GM12878 (cell line): ENCODE results near the gene PPP6R2. TPM values are rescaled to one million over a fixed set of nuclear protein-coding genes. Genes with fewer than 3 reads are reported as not detected.

Experiments
- ATAC-seq: fragments of 200-7000 bp; cut with Tn5 transposase; 3 replicates; pipeline ENCODE4 v1.9.1; 2020; ENCODE audit warnings: mild to moderate bottlenecking, moderate library complexity
- BruUV-seq: library from RNA; stranded (reverse); fragments of 400-500 nt; replicated peaks from 2 replicates; lab custom pipeline; 2021; lab: Mats Ljungman, UMichigan
- CTCF ChIA-PET: fragments of 300-600 bp; sonication (Branson Sonifier 250); formaldehyde crosslinking; extraction: SDS; loops from one replicate; lab custom pipeline; 2021; ENCODE audit warnings: inconsistent platforms; lab: Yijun Ruan, JAX
- POLR2A ChIA-PET: fragments of 350-600 bp; formaldehyde crosslinking; extraction: SDS; loops from one replicate; lab custom pipeline; 2021; ENCODE audit warnings: inconsistent platforms; lab: Charles Lee
- RAD21 ChIA-PET: fragments of 300-600 bp; sonication (Branson Sonifier 250); formaldehyde crosslinking; loops from one replicate; lab custom pipeline; 2023; ENCODE audit warnings: antibody characterized with exemption; ENCODE audit not compliant: unreplicated experiment; lab: Charles Lee
- SMC1A ChIA-PET: fragments of 300-600 bp; sonication (Branson Sonifier 250); formaldehyde crosslinking; loops from one replicate; lab custom pipeline; 2023; ENCODE audit not compliant: unreplicated experiment, uncharacterized antibody; lab: Charles Lee
- DNase-seq: peaks from one replicate; pipeline ENCODE4 v3.0.0-alpha.2; 2011; ENCODE audit warnings: low read depth, low spot score
- FAIRE-seq: peaks from 3 replicates; lab custom pipeline; 2011; peaks lifted over from hg19 to GRCh38; lab: Jason Lieb, UNC
- H2AFZ ChIP-seq: 2 replicates; pipeline ENCODE4 v1.6.0; 2011; ENCODE audit warnings: low read depth, low read length, control low read depth; ENCODE audit not compliant: control insufficient read depth
- H3K27ac ChIP-seq: 2 replicates; pipeline ENCODE4 v1.5.1; 2011; ENCODE audit warnings: control low read depth; ENCODE audit not compliant: control insufficient read depth, insufficient read depth
- H3K27me3 ChIP-seq, 2 experiments: replicated peaks in 1 of 2; 2 replicates each; pipeline versions ENCODE4 v1.6.0 to v1.6.1; 2011; ENCODE audit warnings: low read length in 1 of 2; ENCODE audit not compliant: control insufficient read depth in 2 of 2, insufficient read depth in 2 of 2
- H3K36me3 ChIP-seq, 2 experiments: 2 replicates each; pipeline ENCODE4 v1.5.1; 2011; ENCODE audit warnings: low read length in 1 of 2; ENCODE audit not compliant: control insufficient read depth in 2 of 2, insufficient read depth in 2 of 2
- H3K4me1 ChIP-seq: 2 replicates; pipeline ENCODE4 v1.6.1; 2011; ENCODE audit warnings: mild to moderate bottlenecking, low read length, moderate library complexity, mixed read lengths; ENCODE audit not compliant: control insufficient read depth, insufficient read depth
- H3K4me2 ChIP-seq: 2 replicates; pipeline ENCODE4 v1.6.0; 2011; ENCODE audit warnings: control low read depth; ENCODE audit not compliant: control insufficient read depth, insufficient read depth
- H3K4me3 ChIP-seq: fragments of 200-600 bp; sonication (generic); 2 replicates; pipeline ENCODE4 v1.5.1; 2016
- H3K79me2 ChIP-seq: 2 replicates; pipeline ENCODE4 v1.6.0; 2011; ENCODE audit warnings: low read length; ENCODE audit not compliant: control insufficient read depth, insufficient read depth
- H3K9ac ChIP-seq: 2 replicates; pipeline ENCODE4 v1.8.0; 2011; ENCODE audit warnings: low read length, control low read depth, mixed read lengths; ENCODE audit not compliant: control insufficient read depth, insufficient read depth
- H3K9me3 ChIP-seq: replicated peaks from 3 replicates; pipeline ENCODE4 v1.5.1; 2011; ENCODE audit warnings: mild to moderate bottlenecking, low read length; ENCODE audit not compliant: control insufficient read depth, insufficient read depth
- H4K20me1 ChIP-seq: 2 replicates; pipeline ENCODE4 v1.6.0; 2011; ENCODE audit not compliant: control insufficient read depth, insufficient read depth
- MTA2 ChIP-seq: fragments of 450-650 bp; IDR thresholded peaks from 2 replicates; pipeline ENCODE4 v1.6.1; 2016; ENCODE audit warnings: low read depth, mild to moderate bottlenecking, moderate library complexity
- RELB ChIP-seq: fragments of 450-650 bp; IDR thresholded peaks from 2 replicates; pipeline ENCODE4 v1.6.1; 2017; ENCODE audit warnings: low read depth, mild to moderate bottlenecking, moderate library complexity
- TCF12 ChIP-seq: IDR thresholded peaks from 2 replicates; pipeline ENCODE4 v1.6.1; 2011; ENCODE audit warnings: low read depth, mild to moderate bottlenecking, low read length
- ZNF622 ChIP-seq: fragments of 450-650 bp; IDR thresholded peaks from 2 replicates; pipeline ENCODE4 v1.6.1; 2017; ENCODE audit warnings: mild to moderate bottlenecking, inconsistent platforms
- WGBS: methylation state at CpG from one replicate; pipeline ENCODE4 v1.1.6; 2016; ENCODE audit warnings: low lambda C conversion rate; ENCODE audit not compliant: insufficient replicate concordance, insufficient coverage; ENCODE audit errors: missing lambda C conversion rate; 5-methylcytosine and 5-hydroxymethylcytosine counted together
- in situ Hi-C: fragments of 300-500 bp; cut with MboI; formaldehyde crosslinking; loops from 9 replicates; pipeline ENCODE4 v1.14.3; 2018; ENCODE audit warnings: mixed read lengths
- intact Hi-C: fragments of 100-400 bp; cut with micrococcal nuclease; formaldehyde crosslinking; loops from one replicate; pipeline ENCODE4 v1.14.2; 2022; ENCODE audit not compliant: unreplicated experiment
- polyA plus RNA-seq, 11 experiments: library from polyadenylated mRNA; depleted of rRNA in 4 of 11; unstranded in 6 of 11; stranded (reverse) in 5 of 11; fragments of >200 nt; fragmentation: Nextera tagmentation in 4 of 11; fragmentation: Illumina TruSeq in 1 of 11; extraction: Ambion mirVana in 4 of 11; extraction: Trizol in 1 of 11; gene quantifications; 1 replicate in 1 of 11; 2 replicates in 10 of 11; pipeline versions ENCODE4 v1.2.1 to v1.2.3, GENCODE V29; 2011 to 2016; ENCODE audit warnings: inconsistent platforms in 2 of 11, missing spikeins in 2 of 11, low read depth in 1 of 11
- total RNA-seq, 4 experiments: library from RNA; depleted of rRNA in 3 of 4; stranded (reverse); fragments of >200 nt in 3 of 4; fragmentation: Illumina TruSeq in 1 of 4; extraction: Trizol in 1 of 4; gene quantifications; 2 replicates each; pipeline versions ENCODE4 v1.2.1 to v1.2.3, GENCODE V29; 2013 to 2021

Gene PPP6R2
- total and polyA plus RNA-seq, 10 of the 15 experiments (the other 5 are each of a cell fraction or from before 2014, with no cell fraction given): 0.29 to 52.6 (median 25.4) TPM

GRCh38 chr22:50470491-50470890 lies 127.4 kb downstream of the PPP6R2 start:
- in situ Hi-C loops (no loop called here), intact Hi-C loops (loop anchor here (10.0 kb wide), 1 partner anchor 226 kb away; the partner anchor contains the start of gene TUBGCP6)
- H3K27ac ChIP-seq: peak overlapping the region; percentile 92
- DNase-seq (no peak), ATAC-seq (peak; percentile 1), FAIRE-seq (no peak)
- H3K79me2 ChIP-seq: peaks cover 55% of the 10 kb centered on the region
- TF ChIP-seq MTA2 (no peak), ZNF622 (no peak), TCF12 (0 out of 2 replicates have a peak, but pooled peaks have one; percentile 28), RELB (no peak)
- H3K9ac ChIP-seq: peak overlapping the region; percentile 64; the same call in 1 of the 2 replicates
- H3K4me2 ChIP-seq: peak overlapping the region; percentile 99
- ChIA-PET RAD21 (interaction anchor here (0.6 to 1.8 kb wide), 9 partner anchors 14 to 228 kb away, joined by 3 to 8 read pairs (median 3); partner anchors contain the start of genes LMF2, NCAPH2 and SCO2), CTCF (interaction anchor here (0.6 to 3.3 kb wide), 14 partner anchors 9 to 219 kb away, joined by 3 to 19 read pairs (median 4); partner anchors contain the start of genes HDAC10, MIOX and SCO2), SMC1A (interaction anchor here (1.1 to 1.9 kb wide), 5 partner anchors 28 to 84 kb away, joined by 3 to 4 read pairs (median 4); partner anchors contain the start of gene SCO2), POLR2A (interaction anchor here (1.0 to 2.1 kb wide), 4 partner anchors 10 to 55 kb away, joined by 4 to 10 read pairs (median 6); partner anchors contain the start of genes LMF2, NCAPH2 and SCO2)
- H3K9me3 ChIP-seq: no peaks in the 10 kb centered on the region
- H3K4me1 ChIP-seq: peaks cover 52% of the 10 kb centered on the region
- no peaks in the 10 kb centered on the region for H4K20me1 ChIP-seq
- no peaks in the 10 kb centered on the region for H3K27me3 ChIP-seq
- no peak overlapping the region for H2AFZ ChIP-seq
- H3K4me3 ChIP-seq: peak overlapping the region; percentile 56; the same call in 1 of the 2 replicates
- peaks cover 8 to 24% of the 10 kb centered on the region in 2 experiments; a peak in 3 of 4 replicates for H3K36me3 ChIP-seq
- no TSS peak for BruUV-seq
- WGBS: 13% methylated on average over 6 of the region's 6 CpGs
